ENCODE data around the gene RILPL1.

GRCh38 chr12:123487428-123487827 is 46.1 kb downstream of the RILPL1 start:
- TF ChIP-seq CTCF (optimal IDR thresholded peaks at IDR 0.05 in 1 of 3, IDR thresholded peaks at IDR 0.05 in 1 of 3, conservative IDR thresholded peaks at IDR 0.05 in 1 of 3; ENCODE audit: extremely low read depth in 1 of 3, insufficient read depth in 2 of 3, low read length in 3 of 3) = no peak
- TF ChIP-seq EZH2 (IDR thresholded peaks at IDR 0.05; ENCODE audit: low read length) = no peak
